GM21529 (cell line): Measurements from ENCODE around the gene ENDOV.

Source experiments
- ATAC-seq: cut with Tn5 transposase; IDR thresholded peaks from one replicate; pipeline ENCODE4 v1.9.1; 2021; ENCODE audit not compliant: unreplicated experiment

ENDOV gene

DNA sequence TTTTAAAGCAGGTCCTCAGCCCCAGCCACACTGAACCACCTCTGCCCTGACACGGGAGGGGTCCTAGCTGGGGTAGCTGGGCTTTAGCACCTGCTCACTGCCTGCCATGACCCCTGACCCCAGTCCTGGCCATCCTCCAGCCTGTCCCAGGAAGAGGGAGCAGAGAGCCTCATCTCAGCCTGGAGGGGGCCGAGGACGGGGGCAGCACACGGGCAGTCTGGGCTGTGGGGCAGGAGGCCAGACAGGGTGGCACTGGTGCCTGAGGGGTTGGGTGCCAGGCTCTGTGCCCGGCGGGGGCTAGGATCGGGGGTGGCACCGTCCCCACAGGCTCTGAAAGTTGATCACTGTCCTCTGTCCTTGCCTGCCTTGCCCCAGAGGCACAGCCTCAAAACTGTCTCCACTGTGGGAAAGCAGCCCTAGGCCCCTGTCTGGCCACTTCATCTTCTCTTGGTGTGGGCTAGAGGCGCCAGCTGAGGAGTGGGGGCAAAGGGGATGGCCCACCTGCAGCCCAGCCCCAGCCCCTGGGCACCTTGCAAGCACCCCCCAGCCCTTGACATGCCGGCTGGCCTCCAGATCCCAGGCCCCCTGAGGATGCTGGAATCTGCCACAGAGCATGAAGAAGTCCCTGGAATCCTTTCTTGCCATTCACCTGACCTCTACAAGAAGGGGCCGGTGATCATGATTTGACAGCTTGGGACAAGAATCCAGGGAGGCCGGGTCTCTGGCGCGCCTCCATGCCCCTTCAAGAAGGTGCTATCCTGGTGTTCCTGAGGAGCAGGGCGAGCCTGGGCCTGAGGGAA is 15.7 kb downstream of the ENDOV start:
- no peak for ATAC-seq

DNA sequence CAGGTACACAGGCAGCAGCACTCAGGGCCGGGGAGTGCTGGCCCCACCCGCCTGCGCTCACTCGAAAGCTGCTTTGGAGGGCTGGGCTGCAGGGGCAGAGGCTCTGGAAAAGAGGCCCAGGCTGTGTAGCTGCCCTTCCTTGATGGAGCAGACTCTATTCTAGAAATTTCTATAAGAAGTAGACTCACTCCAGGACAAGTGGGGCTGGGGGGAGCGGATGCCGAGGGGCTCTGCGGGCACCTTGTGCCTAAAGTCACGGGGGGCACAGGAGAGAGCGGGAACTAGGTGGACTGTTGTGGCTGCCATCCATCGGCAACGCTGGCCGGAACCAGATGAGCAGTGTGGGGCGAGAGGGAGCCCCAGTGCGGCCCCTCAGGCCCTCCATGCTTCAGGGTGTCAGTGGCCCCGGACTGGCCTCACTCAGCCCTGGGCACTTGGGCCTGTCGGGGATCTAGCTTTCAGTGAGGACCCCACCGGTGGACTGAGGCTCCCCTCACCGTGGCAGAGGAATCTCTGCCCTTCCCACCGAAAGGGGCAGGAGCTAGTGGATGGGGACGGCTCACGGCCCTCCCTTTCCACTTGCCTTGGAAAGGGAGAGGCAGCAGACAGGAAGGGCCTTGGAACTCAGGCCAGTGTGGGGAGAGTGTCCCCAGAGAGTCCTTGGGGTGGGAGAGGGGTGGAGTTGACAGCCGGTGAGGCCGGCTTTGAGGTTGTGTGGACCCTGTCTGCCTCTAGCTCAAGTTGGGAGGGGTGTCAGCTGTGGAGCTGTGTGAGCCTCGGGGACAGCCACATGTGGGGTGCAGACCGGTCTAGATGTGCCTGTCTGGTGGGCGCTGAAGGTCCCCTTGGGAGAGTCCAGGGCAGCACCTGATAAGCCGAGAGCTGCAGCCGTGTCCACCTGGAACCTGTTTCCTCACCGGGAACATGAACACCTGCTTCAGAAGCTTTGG is 16.6 kb downstream of the ENDOV start:
- no peak for ATAC-seq

DNA sequence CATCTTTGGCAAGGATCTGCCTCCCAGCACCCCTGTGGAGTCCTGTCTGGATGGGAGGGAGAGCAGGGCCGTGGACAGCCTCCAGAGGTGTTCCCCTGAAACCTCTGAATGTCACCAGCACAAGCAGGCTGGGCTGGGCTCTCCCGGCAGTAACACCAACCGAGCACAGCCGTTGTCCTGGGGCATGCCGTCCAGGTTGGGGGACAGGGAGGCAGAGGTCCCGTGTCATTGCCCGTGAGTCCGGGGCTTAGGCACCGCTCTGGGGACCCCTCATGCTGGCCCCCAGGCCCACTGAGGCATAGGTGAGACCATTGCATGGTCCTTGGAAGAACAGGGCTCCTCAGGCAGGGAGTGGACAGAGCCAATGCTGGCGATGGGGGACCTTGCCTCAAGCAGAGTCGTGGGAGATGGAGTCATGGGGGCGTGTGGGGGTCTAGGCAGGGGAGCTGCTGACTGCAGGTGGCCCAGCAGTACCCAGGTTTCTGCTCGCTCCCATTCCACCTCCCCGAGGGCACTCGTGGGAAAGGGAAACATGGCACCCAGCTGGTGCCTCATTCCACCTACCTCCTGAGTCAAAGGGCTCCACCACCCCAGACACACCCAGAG is 17.5 kb downstream of the ENDOV start:
- ATAC-seq, result no peak

DNA sequence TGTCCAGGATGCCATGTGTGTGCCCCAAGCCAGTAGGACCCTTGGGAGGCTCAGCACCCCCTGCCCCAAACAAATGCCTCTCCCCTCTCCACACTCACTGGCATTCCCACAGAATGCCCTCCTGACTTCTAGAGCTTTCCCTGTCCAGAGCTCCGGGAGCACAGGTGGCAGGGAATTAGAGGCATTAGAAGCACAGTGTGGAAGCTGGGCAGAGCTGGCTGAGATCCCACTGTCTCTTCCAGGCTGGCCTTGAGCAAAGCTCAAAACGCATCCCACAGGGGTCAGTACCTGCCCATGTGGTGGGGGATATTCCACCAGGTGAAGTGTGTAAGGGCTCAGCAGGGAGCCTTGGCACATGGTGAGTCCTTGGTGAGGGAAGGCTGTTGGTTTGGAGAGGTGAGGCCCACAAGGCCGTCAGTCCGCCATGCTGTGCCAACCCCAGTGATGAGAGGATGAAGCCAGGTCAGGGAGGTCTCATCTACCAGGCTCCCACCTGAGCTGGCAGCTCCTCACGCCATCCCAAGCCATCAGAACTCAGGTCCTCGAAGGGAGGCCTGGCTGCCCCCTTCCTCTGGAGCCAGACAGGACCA is 18.1 kb downstream of the ENDOV start:
- ATAC-seq, result no peak

DNA sequence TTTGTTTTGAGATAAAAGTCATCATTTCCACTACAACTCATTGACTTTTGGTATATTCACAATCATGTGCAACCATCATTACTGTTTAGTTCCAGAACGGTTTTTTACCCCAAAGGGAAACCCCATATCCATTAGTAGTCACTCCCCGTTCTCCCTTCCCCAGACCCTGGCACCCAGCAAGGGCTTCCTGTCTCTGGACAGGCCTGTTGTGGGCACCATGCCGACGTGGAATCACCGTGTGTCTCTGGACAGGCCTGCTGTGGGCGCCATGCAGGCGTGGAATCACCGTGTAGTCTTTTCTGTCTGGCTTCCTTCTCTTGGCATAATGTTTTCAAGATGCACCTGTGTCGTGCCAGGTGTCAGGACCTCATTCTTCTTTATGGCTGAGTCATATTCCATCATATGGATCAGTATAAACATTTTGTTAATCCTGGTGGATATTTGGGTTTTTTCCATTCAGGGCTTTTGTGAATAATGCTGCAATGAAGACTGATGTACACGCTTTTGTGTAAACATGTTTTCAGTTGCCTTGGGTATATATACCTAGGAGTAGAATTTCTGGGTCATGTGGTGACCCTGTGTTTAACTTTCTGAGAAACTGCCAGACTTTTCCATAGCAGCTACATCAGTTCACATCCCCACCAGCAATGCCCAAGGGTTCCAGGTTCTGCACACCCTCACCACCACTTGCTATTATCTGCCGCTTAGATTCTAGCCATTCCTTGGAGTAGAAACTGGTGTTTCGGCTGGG is 19.1 kb downstream of the ENDOV start:
- ATAC-seq, result no peak

DNA sequence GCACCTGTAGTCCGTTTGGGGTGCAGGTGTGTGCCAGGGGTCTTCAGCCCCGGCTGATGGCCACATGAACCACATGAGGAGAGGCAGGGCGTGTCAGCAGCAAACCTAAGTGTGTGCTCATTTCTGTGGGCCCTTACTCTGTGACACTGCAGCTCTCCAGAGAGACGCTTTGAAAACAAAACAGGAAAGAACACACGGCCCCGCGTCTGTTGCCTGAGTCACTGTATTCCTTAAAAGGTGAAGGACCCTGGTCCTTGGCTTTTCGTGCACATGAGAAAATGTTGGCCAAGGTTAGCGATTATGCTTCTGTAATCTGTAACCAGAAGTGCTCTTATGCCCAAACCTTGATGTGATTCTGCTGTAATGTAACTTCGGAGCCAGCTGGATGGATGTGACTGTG is 22.6 kb downstream of the ENDOV start:
- ATAC-seq, result no peak

DNA sequence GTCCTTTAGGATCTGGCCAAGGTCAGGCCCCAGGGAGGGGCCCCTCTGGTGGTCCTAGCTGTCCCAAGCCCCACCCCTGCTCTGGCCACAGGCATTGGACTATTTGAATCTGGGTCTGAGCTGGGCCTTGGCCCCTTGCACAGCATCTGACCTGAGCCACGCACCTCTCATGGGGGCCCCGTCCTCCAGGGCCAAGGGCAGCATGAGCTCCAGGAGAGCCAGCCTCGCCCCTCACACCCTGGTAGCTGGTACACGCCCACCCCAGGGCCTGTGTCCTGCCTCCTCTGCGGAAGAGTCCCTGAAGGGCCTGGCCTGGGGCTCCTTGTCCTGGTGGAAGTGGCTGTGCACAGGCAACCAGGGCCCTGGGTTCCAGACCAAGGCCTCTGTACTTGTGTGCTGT is 23.8 kb downstream of the ENDOV start:
- ATAC-seq, result no peak

DNA sequence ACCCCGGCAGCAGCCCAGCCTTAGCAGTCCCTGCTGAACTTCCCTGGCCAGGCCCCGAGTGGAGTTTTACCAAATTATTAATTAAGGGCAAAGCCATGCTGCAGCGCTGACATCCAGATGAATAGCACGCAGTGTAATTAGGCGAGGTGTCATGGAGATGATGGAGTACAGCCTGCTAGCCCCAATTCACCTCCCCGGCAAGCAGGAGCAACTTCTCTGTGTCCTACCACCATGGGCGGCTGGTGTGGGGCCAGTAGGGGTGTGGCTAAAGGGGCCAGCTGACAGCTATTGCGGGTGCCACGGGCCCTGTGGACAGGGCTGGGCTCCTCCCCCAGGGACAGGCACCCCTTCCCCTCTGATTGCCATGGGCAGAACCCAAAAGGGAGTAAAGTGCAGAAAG is 24.5 kb downstream of the ENDOV start:
- no peak for ATAC-seq

DNA sequence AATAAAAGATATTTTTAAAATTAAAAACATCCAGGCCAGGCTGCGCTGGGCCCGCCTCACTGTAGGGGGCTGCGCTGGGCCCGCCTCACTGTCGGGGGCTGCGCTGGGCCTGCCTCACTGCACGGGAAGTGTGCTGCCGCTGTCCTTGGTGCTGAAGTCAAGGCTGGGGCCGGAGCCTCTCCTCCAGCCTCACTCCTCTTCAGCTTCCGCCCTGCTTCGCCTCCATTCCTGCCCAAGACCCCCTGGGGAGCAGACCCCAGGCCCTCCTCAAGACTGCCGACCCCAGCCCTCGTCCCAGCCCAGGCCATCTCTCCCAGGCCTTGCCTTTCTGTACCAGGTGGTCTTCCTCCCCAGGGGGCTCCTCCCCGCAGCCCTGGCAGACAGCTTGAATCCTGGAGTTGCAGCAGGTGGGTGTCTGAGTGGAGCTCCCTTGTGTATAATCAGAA is 26.2 kb downstream of the ENDOV start:
- ATAC-seq, result no peak

DNA sequence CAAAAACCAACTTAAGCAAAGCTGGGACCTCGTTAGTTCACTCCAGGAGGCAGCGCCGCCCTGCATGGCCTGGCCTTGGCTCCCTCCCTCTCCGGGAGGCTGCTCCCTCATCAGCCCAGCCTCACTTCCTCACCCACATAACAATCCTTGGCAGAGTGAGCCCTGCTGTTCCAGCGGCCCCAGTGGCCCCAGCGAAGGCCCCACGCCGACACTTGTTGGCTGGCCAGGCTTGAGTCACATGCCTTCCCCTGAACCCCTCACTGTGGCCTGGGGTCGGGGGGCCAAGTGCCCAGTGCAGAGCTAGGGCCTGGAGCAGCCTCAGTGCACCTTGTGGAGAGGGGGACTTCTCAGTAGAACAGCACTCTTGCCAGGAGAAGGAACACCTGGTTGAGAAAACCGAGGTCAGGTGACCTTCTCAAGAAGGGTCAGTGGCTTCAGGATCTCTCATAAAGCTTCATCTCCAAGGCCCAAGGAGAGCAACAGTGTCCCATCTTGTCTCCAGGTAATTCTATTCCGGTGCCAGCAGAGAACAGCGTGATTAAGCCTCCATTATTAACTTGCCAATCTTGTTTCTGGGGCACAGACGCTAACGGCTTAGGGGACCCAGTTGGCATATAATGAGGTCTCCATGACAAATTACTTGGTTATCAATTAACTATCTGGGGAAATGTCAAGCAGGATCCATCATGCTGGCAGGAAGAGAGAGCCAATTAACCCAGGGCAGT is 26.8 kb downstream of the ENDOV start:
- no peak for ATAC-seq

DNA sequence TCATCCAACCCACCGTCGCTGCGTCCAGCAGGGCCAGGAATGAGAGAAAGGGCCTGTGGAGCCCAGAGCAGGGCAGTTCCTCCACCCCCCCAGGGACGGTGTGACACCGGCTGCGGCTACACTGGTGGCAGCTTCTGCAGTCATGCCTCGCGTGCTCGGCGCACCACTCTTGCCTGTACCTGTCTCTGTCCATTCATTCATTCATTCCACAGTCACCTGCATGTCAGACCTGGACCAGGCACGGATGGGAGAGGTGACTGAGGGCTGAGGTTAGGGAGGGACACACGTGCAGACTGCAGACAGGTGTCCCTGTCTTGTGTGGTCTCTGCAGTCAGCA is 27.3 kb downstream of the ENDOV start:
- ATAC-seq, result no peak

DNA sequence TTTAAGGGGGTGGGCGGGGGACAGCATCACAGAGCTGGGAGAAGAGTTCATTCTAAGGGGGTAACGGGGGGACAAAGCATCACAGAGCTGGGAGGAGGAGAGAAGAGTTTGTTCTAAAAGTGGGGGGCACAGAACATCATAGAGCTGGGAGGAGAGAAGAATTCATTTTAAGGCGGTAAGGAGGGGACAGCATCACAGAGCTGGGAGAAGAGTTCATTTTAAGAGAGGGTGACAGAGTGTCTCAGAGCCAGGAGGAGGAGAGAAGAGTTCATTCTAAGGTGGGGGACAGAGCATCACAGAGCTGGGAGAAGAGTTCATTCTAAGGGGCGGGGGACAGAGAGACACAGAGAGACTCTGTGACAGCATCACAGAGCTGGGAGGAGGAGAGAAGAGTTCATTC is 27.8 kb downstream of the ENDOV start:
- no peak for ATAC-seq

DNA sequence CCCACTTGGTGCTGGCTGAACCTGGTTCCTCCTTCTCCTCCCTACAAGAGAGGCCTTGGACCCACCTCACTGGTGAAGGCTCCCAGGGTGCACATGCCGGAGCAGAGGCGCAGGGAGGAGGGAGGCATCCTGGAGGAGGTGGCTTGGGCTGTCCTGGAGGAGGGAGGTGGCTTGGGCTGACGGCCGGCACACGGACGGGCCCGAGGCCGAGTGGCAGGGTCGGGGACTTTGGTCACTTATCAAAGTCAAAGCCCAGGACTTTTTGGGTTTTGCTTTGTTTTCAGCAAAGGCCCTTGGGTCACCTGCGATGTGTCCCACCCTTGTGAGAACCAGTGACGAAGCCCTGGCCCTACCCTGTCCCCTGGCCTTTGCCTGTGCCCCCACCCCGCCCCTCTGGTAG is 28.5 kb downstream of the ENDOV start:
- no peak for ATAC-seq

DNA sequence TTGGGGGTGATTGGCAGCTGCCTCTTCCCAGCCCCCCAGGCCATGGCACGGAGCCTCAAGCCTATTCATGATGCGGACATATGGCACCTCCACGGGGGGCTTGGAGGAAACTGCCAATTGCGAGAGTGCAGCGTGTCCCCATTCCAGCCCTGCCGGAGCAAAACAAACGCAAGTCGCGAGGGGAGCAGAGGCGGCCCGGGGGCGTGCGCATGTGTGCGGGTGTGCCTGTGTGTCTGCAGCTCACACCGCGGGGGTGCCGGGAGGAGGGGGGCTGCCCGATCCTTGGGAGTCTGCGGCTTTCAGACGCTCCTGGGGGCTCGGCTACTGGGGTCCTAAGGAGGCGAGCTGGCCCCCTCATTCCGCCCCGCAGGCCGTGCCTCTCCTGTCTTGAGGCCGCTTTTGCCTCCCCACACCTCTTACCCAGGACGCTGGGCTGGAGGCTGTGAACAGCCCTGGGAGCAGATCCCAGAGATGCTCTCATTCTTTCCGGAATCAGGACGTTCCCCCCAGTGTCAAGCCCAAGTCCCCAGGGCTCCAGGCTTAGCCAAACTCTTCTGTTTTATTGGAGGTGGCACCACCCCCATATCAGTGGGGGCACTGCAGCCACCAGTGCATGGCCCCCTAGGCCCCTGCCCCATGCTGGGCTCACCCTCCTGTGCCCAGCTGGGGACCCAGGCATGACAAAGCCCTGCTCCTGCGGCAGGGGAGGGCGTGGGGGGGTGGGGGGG is 29.1 kb downstream of the ENDOV start:
- ATAC-seq, result no peak

DNA sequence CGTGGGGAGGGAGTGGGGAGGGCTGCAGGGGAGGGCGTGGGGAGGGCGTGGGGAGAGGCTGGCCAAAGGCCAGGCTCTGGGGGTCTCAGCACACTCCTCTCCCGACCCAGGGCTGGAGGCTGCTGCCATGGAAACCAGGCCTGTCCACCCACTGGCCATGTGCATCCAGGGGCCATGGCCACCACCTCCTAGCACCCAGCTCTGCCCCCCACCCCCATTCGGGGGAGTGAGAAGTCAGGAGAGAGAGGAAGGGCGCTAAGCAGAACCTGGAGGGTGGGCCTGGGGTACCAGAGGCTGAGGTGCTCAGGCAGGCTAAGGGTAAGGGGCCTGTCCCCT is 29.6 kb downstream of the ENDOV start:
- ATAC-seq, result no peak

DNA sequence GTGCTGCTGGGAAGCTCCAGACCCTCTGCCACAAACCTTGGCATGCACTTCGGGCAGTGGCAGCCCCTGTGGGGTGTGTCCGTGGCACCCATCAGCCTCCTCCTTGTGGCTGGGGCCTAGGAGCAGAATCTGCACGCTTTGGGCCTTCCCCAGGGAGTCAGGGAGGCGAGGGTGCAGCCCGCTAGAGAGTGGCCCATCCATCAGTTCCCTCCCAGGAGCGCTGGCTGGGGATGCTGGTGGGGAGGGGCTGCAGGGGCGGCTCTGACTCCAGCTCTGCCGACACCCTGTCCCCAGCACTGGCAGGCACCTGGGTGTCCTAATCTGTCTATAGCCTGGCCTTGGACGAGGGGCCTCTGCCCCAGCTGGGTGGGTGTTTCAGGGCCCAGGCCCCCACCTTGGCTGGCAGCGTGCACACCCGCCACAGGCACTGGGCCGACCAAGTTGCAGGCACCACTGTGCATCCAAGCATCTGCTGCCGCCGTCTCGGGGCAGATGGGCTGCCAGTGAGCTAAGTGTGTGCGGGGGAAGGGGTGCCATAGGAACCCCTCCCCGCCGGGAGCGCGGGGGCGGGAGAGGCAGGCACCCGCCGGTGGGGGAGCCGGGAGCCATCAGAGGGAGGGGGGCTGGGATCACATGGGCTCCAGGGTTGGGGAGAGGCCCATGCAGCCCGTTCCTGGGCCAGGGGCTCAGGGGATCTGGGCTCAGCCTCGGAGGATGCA is 30.2 kb downstream of the ENDOV start:
- ATAC-seq, result no peak

DNA sequence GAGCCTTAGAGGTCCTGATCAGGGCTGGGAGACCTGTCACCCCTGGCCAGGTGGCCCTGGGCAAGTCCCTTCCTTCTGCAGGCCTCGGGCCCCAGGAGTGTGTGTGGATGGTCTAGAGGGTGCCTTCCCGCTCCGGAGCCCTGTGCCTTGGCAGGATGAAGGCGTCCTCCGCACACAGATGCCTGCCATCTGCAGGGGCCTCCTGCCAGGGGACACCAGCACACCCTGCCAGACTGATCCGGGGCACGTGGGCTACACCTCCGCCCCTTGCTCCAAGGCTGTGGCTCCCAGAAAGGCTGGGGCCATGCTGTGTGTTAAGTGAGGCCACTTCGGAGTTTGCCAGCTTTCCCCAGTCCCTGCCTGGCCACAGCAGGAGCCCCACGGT is 30.8 kb downstream of the ENDOV start:
- ATAC-seq, result no peak

DNA sequence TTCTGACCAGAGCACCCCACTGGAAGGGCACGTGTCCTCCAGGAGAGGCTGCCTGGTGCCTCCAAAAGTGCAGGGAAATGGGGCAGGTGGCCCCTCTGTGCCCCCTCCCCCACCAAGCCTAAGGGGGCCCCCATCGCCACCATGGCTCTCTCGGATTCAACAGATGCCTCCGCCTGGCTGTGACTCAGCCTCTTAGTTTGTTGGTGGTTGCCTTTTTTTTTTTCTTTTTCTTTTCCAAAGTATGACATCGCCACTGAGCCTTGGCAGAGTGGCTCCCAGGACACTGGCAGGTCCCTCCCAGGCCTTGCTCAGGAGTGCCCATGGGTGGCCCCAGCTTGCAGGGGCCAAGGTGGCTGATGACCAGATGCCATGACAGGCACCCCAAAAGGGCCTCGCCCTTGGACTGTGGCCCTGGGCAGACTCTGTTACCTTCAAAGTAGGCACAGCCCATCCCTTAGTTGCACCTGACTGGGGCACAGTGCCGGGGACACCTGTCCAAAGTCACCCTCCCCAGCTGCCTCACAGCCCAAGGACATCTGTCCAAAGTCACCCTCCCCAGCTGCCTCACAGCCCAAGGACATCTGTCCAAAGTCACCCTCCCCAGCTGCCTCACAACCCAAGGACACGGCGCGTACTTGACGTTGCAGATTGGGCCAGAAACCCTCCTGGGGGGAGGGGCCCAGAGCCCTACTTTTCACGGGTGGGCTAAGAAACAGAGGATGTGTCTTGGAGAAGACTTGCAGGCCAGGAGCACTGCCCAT is 31.9 kb downstream of the ENDOV start:
- no peak for ATAC-seq
